H1 (cell line): ENCODE measurements around the gene WASF3.

Experiments
- BRCA1 ChIP-seq: IDR thresholded peaks from 2 replicates; pipeline ENCODE4 v1.6.1; 2012; ENCODE audit warnings: low read depth, low read length, improper control_type of control experiment
- CEBPB ChIP-seq: IDR thresholded peaks from 2 replicates; pipeline ENCODE4 v1.6.1; 2012; ENCODE audit warnings: low read depth, low read length
- CHD2 ChIP-seq: IDR thresholded peaks from 2 replicates; pipeline ENCODE4 v1.6.1; 2012; ENCODE audit warnings: low read length, improper control_type of control experiment
- JUND ChIP-seq: IDR thresholded peaks from 2 replicates; pipeline ENCODE4 v1.6.1; 2011; ENCODE audit warnings: mild to moderate bottlenecking, improper control_type of control experiment, low read length
- NANOG ChIP-seq: IDR thresholded peaks from 2 replicates; pipeline ENCODE4 v1.6.1; 2011; ENCODE audit warnings: low read length, low read depth, mild to moderate bottlenecking, inconsistent platforms; ENCODE audit not compliant: insufficient read depth, poor library complexity, severe bottlenecking
- POLR2A ChIP-seq, 2 experiments: IDR thresholded peaks; 1 replicate in 1 of 2; 2 replicates in 1 of 2; pipeline ENCODE4 v1.6.1; 2011; ENCODE audit warnings: low read depth in 2 of 2, low read length in 2 of 2, mild to moderate bottlenecking in 2 of 2; ENCODE audit errors: control extremely low read depth in 1 of 2
- RBBP5 ChIP-seq: IDR thresholded peaks from 2 replicates; pipeline ENCODE4 v1.7.1; 2012; ENCODE audit warnings: low read depth, mild to moderate bottlenecking, inconsistent platforms, low read length, moderate library complexity, borderline replicate concordance
- SP4 ChIP-seq: IDR thresholded peaks from 2 replicates; pipeline ENCODE4 v1.6.1; 2012; ENCODE audit warnings: low read length, inconsistent platforms
- USF2 ChIP-seq: IDR thresholded peaks from 2 replicates; pipeline ENCODE4 v1.6.1; 2011; ENCODE audit warnings: low read length, improper control_type of control experiment

- TF ChIP-seq CHD2 (no peak), JUND (no peak), RBBP5 (no peak; the same call in 1 of the 2 replicates), SP4 (no peak), USF2 (no peak), CEBPB (no peak), BRCA1 (no peak), POLR2A (IDR thresholded peaks at IDR 0.05; ENCODE audit: control extremely low read depth in 1 of 2, low read depth in 2 of 2, low read length in 2 of 2) (no peak), NANOG (no peak)
Measured at GRCh38 chr13:26558074-26558805, 757 bp downstream of the WASF3 start.
